Smooth muscle cell (in vitro differentiated cells): ENCODE results near the gene F7. TPM values are rescaled to one million over a fixed set of nuclear protein-coding genes. Genes with fewer than 3 reads are reported as not detected.

Experiments used
- DNase-seq: peaks from one replicate; lab custom pipeline; 2025; ENCODE audit not compliant: unreplicated experiment; lab: John Stamatoyannopoulos, UW
- H2AFZ ChIP-seq: fragments of 200-600 bp; sonication (generic); 2 replicates; pipeline ENCODE4 v1.6.0; 2016; ENCODE audit warnings: antibody characterized with exemption, low read depth, mild to moderate bottlenecking
- H3F3A ChIP-seq: fragments of 200-600 bp; sonication (generic); 2 replicates; pipeline ENCODE4 v1.6.0; 2017; ENCODE audit warnings: antibody characterized with exemption, low read depth
- H3K27ac ChIP-seq: fragments of 200-600 bp; sonication (generic); 2 replicates; pipeline ENCODE4 v1.5.1; 2016; ENCODE audit warnings: low read depth, mild to moderate bottlenecking
- H3K27me3 ChIP-seq: fragments of 200-600 bp; sonication (generic); 2 replicates; pipeline ENCODE4 v1.6.1; 2016; ENCODE audit warnings: low read depth, mild to moderate bottlenecking
- H3K36me3 ChIP-seq: fragments of 200-600 bp; sonication (generic); 2 replicates; pipeline ENCODE4 v1.5.1; 2016; ENCODE audit warnings: low read depth
- H3K4me1 ChIP-seq: fragments of 200-600 bp; sonication (generic); 2 replicates; pipeline ENCODE4 v1.5.1; 2016; ENCODE audit warnings: low read depth
- H3K4me2 ChIP-seq: fragments of 200-600 bp; sonication (generic); 2 replicates; pipeline ENCODE4 v1.6.0; 2016; ENCODE audit warnings: mild to moderate bottlenecking
- H3K4me3 ChIP-seq: fragments of 200-600 bp; sonication (generic); 2 replicates; pipeline ENCODE4 v1.5.1; 2016; ENCODE audit warnings: mild to moderate bottlenecking
- H3K79me2 ChIP-seq: fragments of 200-600 bp; sonication (generic); 2 replicates; pipeline ENCODE4 v1.6.0; 2016; ENCODE audit warnings: low read depth, mild to moderate bottlenecking
- H3K9ac ChIP-seq: fragments of 200-600 bp; sonication (generic); 2 replicates; pipeline ENCODE4 v1.6.0; 2016; ENCODE audit warnings: low read depth
- H3K9me3 ChIP-seq: fragments of 200-600 bp; sonication (generic); replicated peaks from 2 replicates; pipeline ENCODE4 v1.5.1; 2016; ENCODE audit warnings: low read depth
- H4K20me1 ChIP-seq: fragments of 200-600 bp; sonication (generic); 2 replicates; pipeline ENCODE4 v1.6.0; 2016; ENCODE audit warnings: low read depth
- CTCF ChIP-seq: fragments of 200-600 bp; sonication (generic); IDR thresholded peaks from 2 replicates; pipeline ENCODE4 v1.5.1; 2017; ENCODE audit warnings: borderline replicate concordance, mild to moderate bottlenecking, antibody characterized with exemption; ENCODE audit not compliant: insufficient read depth, poor library complexity, severe bottlenecking
- WGBS: methylation state at CpG from one replicate; pipeline ENCODE4 v1.1.7; 2016; ENCODE audit warnings: low lambda C conversion rate; 5-methylcytosine and 5-hydroxymethylcytosine counted together
- polyA plus RNA-seq: library from polyadenylated mRNA; unstranded; fragments of >200 nt; fragmentation: Nextera tagmentation; extraction: Ambion mirVana; gene quantifications from 2 replicates; pipeline ENCODE4 v1.2.1, GENCODE V29; 2016
- total RNA-seq: library from RNA; depleted of rRNA; stranded (reverse); fragments of >200 nt; gene quantifications from 2 replicates; pipeline ENCODE4 v1.2.3, GENCODE V29; 2014

Gene F7
- total and polyA plus RNA-seq, 2 experiments from 2014 or later, result 0.63 to 1.7 TPM

- WGBS, result 92% methylated on average over 8 of the region's 10 CpGs
- Histone ChIP-seq H2AFZ (no peak overlapping the region), H3K4me2 (no peak overlapping the region), H3K9me3 (no peaks in the 10 kb centered on the region), H3K36me3 (no peaks in the 10 kb centered on the region), H3K4me1 (no peaks in the 10 kb centered on the region), H4K20me1 (no peaks in the 10 kb centered on the region), H3K27me3 (no peaks in the 10 kb centered on the region), H3K9ac (no peak overlapping the region), H3F3A (no peaks in the 10 kb centered on the region), H3K79me2 (no peaks in the 10 kb centered on the region), H3K4me3 (no peak overlapping the region), H3K27ac (no peak overlapping the region)
- DNase-seq, result no peak
- TF ChIP-seq CTCF, result no peak
These were observed 39.5 kb upstream of the F7 start for GRCh38 chr13:113066142-113066455.

- no peak for DNase-seq
- no peak for TF ChIP-seq CTCF
- WGBS, result 94% methylated on average over 19 of the region's 19 CpGs
These were observed 38.8 kb upstream of the F7 start for GRCh38 chr13:113066746-113067145.

GRCh38 chr13:113069861-113070805, 35.5 kb upstream of the F7 start:
- Histone ChIP-seq H3K9me3 (no peaks in the 10 kb centered on the region), H3K4me1 (no peaks in the 10 kb centered on the region), H3K27me3 (no peaks in the 10 kb centered on the region), H3F3A (no peaks in the 10 kb centered on the region), H2AFZ (no peak overlapping the region), H3K4me2 (no peak overlapping the region), H3K36me3 (no peaks in the 10 kb centered on the region), H3K4me3 (no peak overlapping the region), H3K27ac (no peak overlapping the region), H3K9ac (no peak overlapping the region), H4K20me1 (no peaks in the 10 kb centered on the region), H3K79me2 (no peaks in the 10 kb centered on the region)
- no peak for DNase-seq
- no peak for TF ChIP-seq CTCF
- 90% methylated on average over 41 of the region's 41 CpGs for WGBS

More at GRCh38 chr13:113066746-113067145, 38.8 kb upstream of the F7 start:
- Histone ChIP-seq H3K27me3 (no peaks in the 10 kb centered on the region), H3K79me2 (no peaks in the 10 kb centered on the region), H3K4me3 (no peak overlapping the region), H3K9me3 (no peaks in the 10 kb centered on the region), H3K9ac (no peak overlapping the region), H3F3A (no peaks in the 10 kb centered on the region), H3K27ac (no peak overlapping the region), H4K20me1 (no peaks in the 10 kb centered on the region), H3K4me1 (no peaks in the 10 kb centered on the region), H3K4me2 (no peak overlapping the region), H2AFZ (no peak overlapping the region), H3K36me3 (no peaks in the 10 kb centered on the region)

DNA sequence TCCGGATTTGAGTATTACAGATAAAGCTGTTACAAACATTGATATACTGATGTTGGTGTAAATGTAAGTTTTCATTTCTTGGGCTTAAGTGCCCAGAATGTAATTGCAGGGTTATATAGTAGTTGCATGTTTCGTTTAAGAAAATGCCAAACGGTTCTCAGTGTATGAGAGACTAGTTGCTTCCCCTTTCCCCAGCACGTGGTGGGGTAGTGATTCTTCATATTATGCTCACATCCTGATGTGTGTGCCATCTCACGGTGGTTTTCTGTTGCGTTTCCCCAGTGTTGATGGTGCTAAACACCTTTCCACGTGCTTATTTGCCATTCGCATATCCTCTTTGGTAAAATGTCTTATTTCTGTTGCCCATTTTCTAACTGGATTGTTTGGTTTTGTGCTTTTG, 34.7 kb upstream of the F7 start:
- no peaks in the 10 kb centered on the region for H3K36me3 ChIP-seq
- H4K20me1 ChIP-seq, result no peaks in the 10 kb centered on the region
- WGBS, result 81% methylated on average over 8 of the region's 8 CpGs
- no peak overlapping the region for H2AFZ ChIP-seq
- no peaks in the 10 kb centered on the region for H3K79me2 ChIP-seq
- no peaks in the 10 kb centered on the region for H3K27me3 ChIP-seq
- no peak overlapping the region for H3K27ac ChIP-seq
- TF ChIP-seq CTCF, result no peak
- no peak overlapping the region for H3K4me2 ChIP-seq
- no peaks in the 10 kb centered on the region for H3K4me1 ChIP-seq
- DNase-seq, result no peak
- no peak overlapping the region for H3K4me3 ChIP-seq
- H3F3A ChIP-seq, result no peaks in the 10 kb centered on the region
- H3K9ac ChIP-seq, result no peak overlapping the region
- H3K9me3 ChIP-seq, result no peaks in the 10 kb centered on the region
